ENCODE measurements around the gene GPR152. TPM values are rescaled to one million over a fixed set of nuclear protein-coding genes. Genes with fewer than 3 reads are reported as not detected.

The GPR152 gene
- total and polyA plus RNA-seq, 2 of the 8 experiments (the other 6 are each of a cell fraction or from before 2014, with no cell fraction given): not detected

GRCh38 chr11:67464411-67465188 lies 12.1 kb upstream of the GPR152 start:
- WGBS, 2 experiments (ENCODE audit: extremely low coverage in 1 of 2, insufficient coverage in 1 of 2, insufficient read length in 1 of 2, insufficient replicate concordance in 2 of 2, low coverage in 1 of 2, low lambda C conversion rate in 2 of 2, missing lambda C conversion rate in 1 of 2): 19% methylated on average over 40 of the region's 56 CpGs; no CpG with 5 or more reads in 1 of the 2 experiments
- Histone ChIP-seq H3K4me1 (replicated peaks in 1 of 4; ENCODE audit: control insufficient read depth in 3 of 4, insufficient read depth in 4 of 4, low read length in 3 of 4) (peaks cover 2 to 14% (median 6%) of the 10 kb centered on the region in 4 experiments; a peak in 6 of 7 replicates), H3K56ac (replicated peaks; ENCODE audit: insufficient read length, low read depth, low read length) (peak overlapping the region; percentile 75), H2BK5ac (ENCODE audit: low read depth, low read length) (peak overlapping the region; percentile 93), H3K79me2 (ENCODE audit: control insufficient read depth in 1 of 2, insufficient read depth in 2 of 2, low read length in 2 of 2) (peaks cover 0 to 3% of the 10 kb centered on the region in 2 experiments; a peak in 2 of 4 replicates), H3K79me1 (ENCODE audit: low read depth, low read length) (peaks cover 2% of the 10 kb centered on the region), H3K4me3 (ENCODE audit: extremely low read depth in 1 of 4, insufficient read depth in 2 of 4, low read depth in 3 of 4, low read length in 4 of 4) (peak overlapping the region; percentile 76 to 92 (median 85)), H2BK12ac (ENCODE audit: low read depth, low read length) (0 out of 2 replicates have a peak overlapping the region, but pooled peaks have one; percentile 60), H4K8ac (ENCODE audit: extremely low read depth, insufficient read depth, low read length) (peak overlapping the region; percentile 95), H3K27me3 (replicated peaks in 1 of 4; ENCODE audit: control insufficient read depth in 3 of 4, extremely low read depth in 1 of 4, insufficient read depth in 3 of 4, low read length in 3 of 4) (no peaks in the 10 kb centered on the region), H3K14ac (ENCODE audit: insufficient read length) (no peak overlapping the region), H4K20me1 (replicated peaks in 1 of 2; ENCODE audit: control insufficient read depth in 1 of 2, insufficient read depth in 2 of 2, low read length in 2 of 2) (peaks cover 0 to 3% of the 10 kb centered on the region in 2 experiments), H3K18ac (ENCODE audit: extremely low read depth, low read length) (peak overlapping the region; percentile 85; the same call in 1 of the 2 replicates), H3K9ac (replicated peaks in 1 of 4; ENCODE audit: extremely low read depth in 1 of 4, low read depth in 3 of 4, low read length in 3 of 4) (peak overlapping the region; percentile 69 to 93 (median 74)), H2AK5ac (ENCODE audit: low read depth, low read length) (no peak overlapping the region), H3K9me3 (ENCODE audit: insufficient read depth in 2 of 2, low read depth in 1 of 2, low read length in 1 of 2) (no peaks in the 10 kb centered on the region), H3K27ac (ENCODE audit: low read depth, low read length) (peak overlapping the region; percentile 87), H2BK120ac (replicated peaks; ENCODE audit: low read depth, low read length) (no peak overlapping the region), H3K4ac (replicated peaks; ENCODE audit: insufficient read length, low read depth, low read length) (peak overlapping the region; percentile 67), H4K91ac (replicated peaks; ENCODE audit: insufficient read length, low read length) (peak overlapping the region; percentile 98), H4K5ac (ENCODE audit: insufficient read length, low read depth, low read length) (peak overlapping the region; percentile 82), H3K23me2 (ENCODE audit: low read depth, low read length) (peaks cover 6% of the 10 kb centered on the region), H3K23ac (ENCODE audit: insufficient read length) (no peak overlapping the region), H3K4me2 (ENCODE audit: insufficient read depth in 1 of 2, low read depth in 2 of 2, low read length in 2 of 2) (peak overlapping the region; percentile 70 to 82), H3K36me3 (ENCODE audit: control insufficient read depth in 2 of 4, insufficient read depth in 4 of 4, low read length in 3 of 4) (no peaks in the 10 kb centered on the region), H2BK15ac (ENCODE audit: low read length) (peak overlapping the region; percentile 99; the same call in 1 of the 2 replicates), H2AFZ (ENCODE audit: low read length) (peak overlapping the region; percentile 66; the same call in 1 of the 2 replicates), H2BK20ac (ENCODE audit: low read length) (no peak overlapping the region)
- FAIRE-seq: no peak
- ChIA-PET POLR2A (ENCODE audit: partially characterized antibody) (interaction anchor here (0.7 to 1.9 kb wide), 14 partner anchors 12 to 73 kb away, joined by 3 to 15 read pairs (median 4); partner anchors contain the start of genes AIP, CDK2AP2, GPR152 and PPP1CA), CTCF (ENCODE audit: partially characterized antibody) (interaction anchor here (0.6 to 1.6 kb wide), 6 partner anchors 26 to 160 kb away, joined by 3 to 5 read pairs (median 3); partner anchors contain the start of gene PPP1CA)
- peak; percentile 63 to 89 for DNase-seq (ENCODE audit: low read depth in 1 of 2, low spot score in 2 of 2)
- TF ChIP-seq MAX (IDR thresholded peaks at IDR 0.05): 0 out of 2 replicates have a peak, but pooled peaks have one; percentile 7
- TF ChIP-seq YY1 (IDR thresholded peaks at IDR 0.05; ENCODE audit: low read depth, low read length): peak; percentile 85; the same call in 1 of the 2 replicates
- no peak for TF ChIP-seq MAFK (IDR thresholded peaks at IDR 0.05; ENCODE audit: low read depth, low read length)
- no peak for TF ChIP-seq RAD21 (IDR thresholded peaks at IDR 0.05 in 1 of 2, conservative IDR thresholded peaks at IDR 0.05 in 1 of 2; ENCODE audit: low read depth in 2 of 2, low read length in 2 of 2)
- no peak for TF ChIP-seq RFX5 (IDR thresholded peaks at IDR 0.05; ENCODE audit: borderline replicate concordance, low read depth, low read length)
- no peak for TF ChIP-seq JUND (IDR thresholded peaks at IDR 0.05; ENCODE audit: low read length)
- TF ChIP-seq NANOG (IDR thresholded peaks at IDR 0.05; ENCODE audit: insufficient read depth, low read depth, low read length, poor library complexity, severe bottlenecking): no peak
- TF ChIP-seq EZH2 (IDR thresholded peaks at IDR 0.05; ENCODE audit: low read depth, low read length, severe bottlenecking): no peak
- no peak for TF ChIP-seq KDM1A (IDR thresholded peaks at IDR 0.05; ENCODE audit: borderline replicate concordance, low read length)
- TF ChIP-seq CBX8 (IDR thresholded peaks at IDR 0.05; ENCODE audit: borderline replicate concordance, low read depth, low read length): no peak

Measured in H1 (cell line).